ENCODE data around the gene MPC1L. TPM values are rescaled to one million over a fixed set of nuclear protein-coding genes. Genes with fewer than 3 reads are reported as not detected.

MPC1L gene
- total RNA-seq, 1 experiment from 2014 or later, result not detected

DNA sequence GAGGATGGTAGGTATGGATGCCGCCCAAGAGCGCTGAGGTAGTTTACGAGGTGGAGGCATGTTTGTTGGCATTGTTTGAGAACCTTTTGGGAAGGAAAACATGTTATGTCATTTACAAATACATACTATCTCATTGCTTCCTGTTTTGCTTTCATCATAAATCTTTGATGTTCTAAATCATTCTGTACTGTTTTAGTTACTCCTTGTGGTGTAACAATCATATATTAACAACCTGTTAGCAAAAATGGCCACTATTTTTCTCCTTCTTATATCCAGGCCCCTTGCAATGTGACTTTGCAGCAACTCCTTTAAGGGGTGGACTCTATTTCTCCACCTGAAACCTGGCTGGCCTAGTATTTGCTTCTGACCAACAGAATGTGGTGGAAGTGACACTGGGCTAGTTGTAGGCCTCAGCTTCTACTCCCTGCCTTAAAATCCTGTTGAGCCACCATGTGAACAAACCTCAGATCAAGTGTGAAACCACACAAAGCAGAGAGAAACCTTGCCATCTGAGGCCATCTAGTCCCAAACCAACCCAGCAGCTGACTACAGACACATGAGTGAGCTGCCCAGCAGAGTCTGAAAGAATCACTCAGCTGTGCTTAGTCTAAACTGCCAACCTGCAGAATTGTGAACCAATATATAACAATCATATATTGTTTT, 40.0 kb downstream of the MPC1L start:
- no peaks in the 10 kb centered on the region for H3K4me1 ChIP-seq (ENCODE audit: control insufficient read depth in 1 of 2, insufficient read depth in 2 of 2, low read length in 2 of 2)
- no peak overlapping the region for H3K27ac ChIP-seq (ENCODE audit: low read depth, low read length)
- DNase-seq (ENCODE audit: low read depth, low spot score) (no peak), ATAC-seq (no peak)
- BruUV-seq (replicated peaks), result no TSS peak
- H3K4me2 ChIP-seq (ENCODE audit: low read length), result no peak overlapping the region
- H3K36me3 ChIP-seq (ENCODE audit: control insufficient read depth in 1 of 2, insufficient read depth in 2 of 2, low read length in 2 of 2), result peaks cover 0 to 9% of the 10 kb centered on the region in 2 experiments; a peak in 2 of 4 replicates
- H4K20me1 ChIP-seq (ENCODE audit: insufficient read depth), result no peaks in the 10 kb centered on the region
- H3K9me3 ChIP-seq (ENCODE audit: control insufficient read depth in 1 of 2, insufficient read depth in 1 of 2, low read depth in 1 of 2, low read length in 2 of 2), result no peaks in the 10 kb centered on the region
- ChIA-PET POLR2A (no interaction called here), RAD21 (ENCODE audit: low non-redundant PET in 1 of 2, low total read pairs in 2 of 2, uncharacterized antibody in 2 of 2, unreplicated experiment in 2 of 2) (no interaction called here), CTCF (no interaction called here)
- H3K9ac ChIP-seq (ENCODE audit: low read length), result no peak overlapping the region
- no peaks in the 10 kb centered on the region for H3K27me3 ChIP-seq (ENCODE audit: insufficient read depth, low read length)
- H3K9me2 ChIP-seq (ENCODE audit: insufficient read depth), result no peaks in the 10 kb centered on the region
- no peak overlapping the region for H3K4me3 ChIP-seq (replicated peaks in 1 of 2; ENCODE audit: low read depth in 1 of 2, low read length in 2 of 2)
- H2AFZ ChIP-seq (ENCODE audit: low read depth, low read length, poor library complexity, severe bottlenecking), result no peak overlapping the region
- TF ChIP-seq SIN3A (IDR thresholded peaks at IDR 0.05; ENCODE audit: low read depth) (no peak), POLR2A (IDR thresholded peaks at IDR 0.05; ENCODE audit: borderline replicate concordance, extremely low read depth, insufficient read depth, insufficient read length) (no peak), EZH2phosphoT487 (IDR thresholded peaks at IDR 0.05; ENCODE audit: borderline replicate concordance) (no peak), CEBPB (IDR thresholded peaks at IDR 0.05; ENCODE audit: low read depth) (no peak), EGR1 (IDR thresholded peaks at IDR 0.05; ENCODE audit: low read depth) (no peak), POLR2AphosphoS5 (IDR thresholded peaks at IDR 0.05; ENCODE audit: low read depth, low read length) (no peak), ELF1 (IDR thresholded peaks at IDR 0.05; ENCODE audit: borderline replicate concordance, low read depth) (no peak), RAD21 (IDR thresholded peaks at IDR 0.05; ENCODE audit: low read depth) (no peak), SRF (IDR thresholded peaks at IDR 0.05; ENCODE audit: low read depth) (no peak), FOSL1 (IDR thresholded peaks at IDR 0.05; ENCODE audit: low read depth) (no peak)
- H3K79me2 ChIP-seq (ENCODE audit: insufficient read depth, low read length), result no peaks in the 10 kb centered on the region
- intact Hi-C loops (cut with micrococcal nuclease), result no loop called here

- Histone ChIP-seq H3K4me2 (ENCODE audit: low read length) (no peak overlapping the region), H3K4me1 (ENCODE audit: control insufficient read depth in 1 of 2, insufficient read depth in 2 of 2, low read length in 2 of 2) (no peaks in the 10 kb centered on the region), H3K9me2 (ENCODE audit: insufficient read depth) (no peaks in the 10 kb centered on the region), H2AFZ (ENCODE audit: low read depth, low read length, poor library complexity, severe bottlenecking) (no peak overlapping the region), H3K9ac (ENCODE audit: low read length) (no peak overlapping the region), H3K79me2 (ENCODE audit: insufficient read depth, low read length) (no peaks in the 10 kb centered on the region), H3K27me3 (ENCODE audit: insufficient read depth, low read length) (no peaks in the 10 kb centered on the region), H3K9me3 (ENCODE audit: control insufficient read depth in 1 of 2, insufficient read depth in 1 of 2, low read depth in 1 of 2, low read length in 2 of 2) (no peaks in the 10 kb centered on the region), H3K27ac (ENCODE audit: low read depth, low read length) (no peak overlapping the region), H3K36me3 (ENCODE audit: control insufficient read depth in 1 of 2, insufficient read depth in 2 of 2, low read length in 2 of 2) (peaks cover 0 to 9% of the 10 kb centered on the region in 2 experiments; a peak in 2 of 4 replicates), H3K4me3 (replicated peaks in 1 of 2; ENCODE audit: low read depth in 1 of 2, low read length in 2 of 2) (no peak overlapping the region), H4K20me1 (ENCODE audit: insufficient read depth) (no peaks in the 10 kb centered on the region)
- ChIA-PET POLR2A (no interaction called here), RAD21 (ENCODE audit: low non-redundant PET in 1 of 2, low total read pairs in 2 of 2, uncharacterized antibody in 2 of 2, unreplicated experiment in 2 of 2) (no interaction called here), CTCF (interaction anchor here (0.6 kb wide), 1 partner anchor 131 kb away, joined by 3 read pairs; no protein-coding TSS in a partner anchor)
- ATAC-seq (no peak), DNase-seq (ENCODE audit: low read depth, low spot score) (no peak)
- peak; percentile 30; the same call in 1 of the 2 replicates for TF ChIP-seq RAD21 (IDR thresholded peaks at IDR 0.05; ENCODE audit: low read depth)
- no peak for TF ChIP-seq FOSL1 (IDR thresholded peaks at IDR 0.05; ENCODE audit: low read depth)
- TF ChIP-seq, protein P1, sequence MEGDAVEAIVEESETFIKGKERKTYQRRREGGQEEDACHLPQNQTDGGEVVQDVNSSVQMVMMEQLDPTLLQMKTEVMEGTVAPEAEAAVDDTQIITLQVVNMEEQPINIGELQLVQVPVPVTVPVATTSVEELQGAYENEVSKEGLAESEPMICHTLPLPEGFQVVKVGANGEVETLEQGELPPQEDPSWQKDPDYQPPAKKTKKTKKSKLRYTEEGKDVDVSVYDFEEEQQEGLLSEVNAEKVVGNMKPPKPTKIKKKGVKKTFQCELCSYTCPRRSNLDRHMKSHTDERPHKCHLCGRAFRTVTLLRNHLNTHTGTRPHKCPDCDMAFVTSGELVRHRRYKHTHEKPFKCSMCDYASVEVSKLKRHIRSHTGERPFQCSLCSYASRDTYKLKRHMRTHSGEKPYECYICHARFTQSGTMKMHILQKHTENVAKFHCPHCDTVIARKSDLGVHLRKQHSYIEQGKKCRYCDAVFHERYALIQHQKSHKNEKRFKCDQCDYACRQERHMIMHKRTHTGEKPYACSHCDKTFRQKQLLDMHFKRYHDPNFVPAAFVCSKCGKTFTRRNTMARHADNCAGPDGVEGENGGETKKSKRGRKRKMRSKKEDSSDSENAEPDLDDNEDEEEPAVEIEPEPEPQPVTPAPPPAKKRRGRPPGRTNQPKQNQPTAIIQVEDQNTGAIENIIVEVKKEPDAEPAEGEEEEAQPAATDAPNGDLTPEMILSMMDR (IDR thresholded peaks at IDR 0.05 in 2 of 3, conservative IDR thresholded peaks at IDR 0.05 in 1 of 3; ENCODE audit: borderline replicate concordance in 1 of 3, insufficient read depth in 1 of 3, low read depth in 2 of 3, low read length in 2 of 3), result peak in 2 of 3 experiments; percentile 22 to 30; a peak in 1 of 6 replicates
- no TSS peak for BruUV-seq (replicated peaks)
- intact Hi-C loops (cut with micrococcal nuclease), result no loop called here
These were observed 40.8 kb downstream of the MPC1L start for GRCh38 chrX:40663880-40664630.
